Suppressor macrophage (primary cell): ENCODE data around the gene VWA3B.
"Not testable (repeated sequence)": the region's sequence is repeated elsewhere in the genome, so short reads cannot be mapped to it uniquely, and the experiment has no call there.

Experiments used
- DNase-seq, 4 experiments: peaks; one replicate each; pipeline ENCODE4 v3.0.0-alpha.2; 2020 to 2022

VWA3B gene

DNA sequence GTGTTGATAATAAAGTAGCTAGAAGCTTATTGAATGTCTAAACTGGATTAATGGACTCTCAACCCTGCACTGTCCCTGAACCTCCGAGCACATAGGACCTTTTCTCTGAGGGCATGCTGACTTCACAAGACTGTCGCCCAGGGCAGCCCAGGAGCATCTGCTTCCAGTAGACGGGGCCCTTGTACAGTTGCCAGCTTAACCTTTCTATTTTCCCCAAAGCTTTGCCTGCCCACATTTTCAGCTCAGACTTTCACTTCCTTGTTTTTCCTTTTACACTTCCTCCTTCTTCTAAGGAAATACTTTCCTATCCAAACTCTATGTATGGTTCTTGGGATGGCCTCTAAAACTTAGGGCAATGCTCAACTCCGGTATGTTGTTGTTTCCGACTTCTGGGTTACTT, 1.3 kb downstream of the VWA3B start:
- peak; percentile 80 to 92 (median 88) for DNase-seq

- peak in 2 of 4 experiments; percentile 39 to 41 for DNase-seq
Observed at GRCh38 chr2:98089941-98090340, 3.0 kb downstream of the VWA3B start.

DNA sequence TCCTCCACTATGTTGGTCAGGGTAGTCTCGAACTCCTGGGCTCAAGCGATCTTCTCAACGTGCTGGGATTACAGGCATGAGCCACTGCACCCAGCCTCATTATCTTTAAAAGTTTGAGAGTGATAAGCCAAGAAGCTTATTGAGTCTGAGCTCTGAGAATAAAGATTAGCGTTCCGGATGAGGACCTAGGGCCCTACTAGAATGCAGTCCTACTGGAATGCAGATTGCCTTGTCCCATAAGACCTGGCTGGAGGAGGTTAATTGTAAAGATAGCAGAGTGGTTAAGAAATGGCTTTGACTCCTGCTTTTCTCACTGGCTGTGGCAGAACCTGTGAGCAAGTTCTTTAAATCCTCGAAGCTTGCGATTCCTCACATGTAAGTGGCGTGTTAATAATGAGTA, 4.0 kb downstream of the VWA3B start:
- DNase-seq = no peak

DNA sequence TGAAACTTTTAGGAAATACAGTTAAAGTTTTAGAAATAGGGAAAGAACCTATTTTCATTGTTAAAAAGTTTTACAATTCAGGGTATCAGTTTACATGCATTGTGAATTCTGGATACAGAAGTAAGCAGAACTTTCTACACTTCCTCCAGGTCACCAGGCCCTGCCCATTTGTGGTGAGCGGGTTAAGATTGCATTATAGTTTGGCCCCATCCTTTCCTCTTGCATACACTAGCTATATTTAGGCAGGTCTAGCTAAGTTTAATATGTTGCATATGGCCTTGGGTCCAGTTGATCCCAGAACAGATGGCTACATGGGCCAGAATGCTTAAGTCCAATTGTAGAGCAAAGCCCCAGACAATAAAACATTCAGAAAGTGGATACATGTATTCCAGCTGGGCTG, 4.8 kb downstream of the VWA3B start:
- peak; percentile 47 to 73 (median 64) for DNase-seq

GRCh38 chr2:98093146-98093545, 6.2 kb downstream of the VWA3B start:
- no peak for DNase-seq

GRCh38 chr2:98093611-98094010, 6.6 kb downstream of the VWA3B start:
- no peak for DNase-seq

DNA sequence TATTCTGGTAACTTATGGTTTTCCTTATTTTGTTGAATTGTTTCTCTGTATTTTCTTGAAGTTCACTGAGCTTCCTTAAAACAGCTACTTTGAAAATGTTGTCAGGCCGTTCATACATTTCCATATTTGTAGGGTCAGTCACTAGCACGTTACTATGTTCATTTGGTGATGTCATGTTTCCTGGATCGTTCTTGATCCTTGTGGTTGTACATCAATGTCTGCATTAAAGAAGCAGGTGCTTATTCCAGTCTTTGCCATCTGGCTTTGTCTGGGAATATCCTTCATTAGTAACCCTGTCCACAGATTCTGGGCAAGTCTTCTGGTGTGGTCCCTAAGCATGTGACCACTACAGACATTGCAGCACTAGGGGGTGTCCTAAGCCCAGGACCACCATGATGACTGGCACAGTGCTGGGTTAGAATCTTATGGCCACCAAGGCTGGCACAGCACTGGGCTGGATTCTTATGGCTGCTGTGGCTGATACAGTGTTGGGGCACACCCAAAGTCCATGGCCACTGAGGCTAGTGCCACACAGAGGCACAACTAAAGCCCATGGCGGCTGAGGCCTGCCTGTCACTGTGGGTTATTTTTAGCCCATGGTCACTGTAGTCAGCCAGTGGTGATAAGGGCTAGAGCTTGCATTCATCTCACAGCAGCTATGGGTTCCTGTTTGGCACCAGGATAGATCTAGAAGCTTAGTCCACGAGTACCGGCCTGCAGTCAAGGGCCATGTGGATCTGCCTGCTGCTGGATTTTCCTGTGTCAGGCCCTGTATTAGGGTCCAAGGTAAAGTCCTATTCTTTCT, 13.2 kb downstream of the VWA3B start:
- DNase-seq = no peak

- DNase-seq = not testable (repeated sequence)
Observed at GRCh38 chr2:98102315-98102714, 15.3 kb downstream of the VWA3B start.

DNA sequence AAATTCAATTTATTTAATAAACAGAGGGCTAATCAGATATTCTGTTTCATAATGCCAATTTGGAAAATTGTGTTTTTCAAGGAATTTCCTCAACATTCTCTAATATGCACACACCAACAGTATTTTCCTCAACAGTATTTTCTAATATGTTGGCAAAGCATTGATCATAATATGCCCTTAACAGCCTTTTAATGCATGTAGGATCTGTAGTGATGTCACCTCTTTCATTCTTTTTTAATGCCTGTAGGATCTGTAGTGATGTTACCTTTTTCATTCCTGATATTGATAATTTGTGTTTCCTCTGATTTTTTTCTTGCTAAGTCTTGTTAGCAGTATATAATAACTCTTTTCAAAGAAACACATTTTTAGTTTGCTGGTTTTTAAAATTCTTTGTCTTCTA, 15.9 kb downstream of the VWA3B start:
- DNase-seq = no peak

DNA sequence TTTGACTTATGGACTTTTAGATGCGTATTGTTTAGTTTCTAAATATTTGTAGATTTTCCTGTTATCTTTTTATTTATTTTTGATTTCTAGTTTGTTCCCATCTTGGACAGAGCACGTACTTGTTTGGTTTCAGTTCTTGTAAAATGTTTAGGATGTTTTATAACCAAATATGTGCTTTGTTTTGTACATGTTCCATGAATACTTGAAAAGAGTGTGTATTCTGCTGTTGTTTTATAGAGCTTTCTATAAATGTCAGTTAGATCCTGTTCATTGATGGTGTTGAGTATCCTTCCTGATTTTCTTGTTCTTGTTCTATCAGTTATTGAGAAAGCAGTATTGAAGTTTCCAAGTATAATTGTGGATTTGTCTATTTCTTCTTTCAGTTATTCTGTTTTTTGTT, 21.1 kb downstream of the VWA3B start:
- no peak for DNase-seq

DNA sequence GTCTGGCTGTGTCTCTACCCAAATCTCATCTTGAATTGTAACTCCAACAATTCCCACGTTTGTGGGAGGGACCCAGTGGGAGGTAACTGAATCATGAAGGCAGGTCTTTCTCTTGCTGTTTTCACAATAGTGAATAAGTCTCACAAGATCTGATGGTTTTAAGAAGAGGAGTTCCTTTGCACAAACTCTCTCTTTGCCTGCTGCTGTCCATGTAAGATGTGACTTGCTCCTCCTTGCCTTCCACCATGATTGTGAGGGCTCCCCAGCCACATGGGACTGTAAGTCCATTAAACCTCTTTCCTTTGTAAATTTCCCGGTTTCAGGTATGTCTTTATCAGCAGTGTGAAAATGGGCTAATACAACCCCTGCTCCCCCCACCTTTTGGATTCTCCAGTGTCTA, 23.8 kb downstream of the VWA3B start:
- no peak for DNase-seq

DNA sequence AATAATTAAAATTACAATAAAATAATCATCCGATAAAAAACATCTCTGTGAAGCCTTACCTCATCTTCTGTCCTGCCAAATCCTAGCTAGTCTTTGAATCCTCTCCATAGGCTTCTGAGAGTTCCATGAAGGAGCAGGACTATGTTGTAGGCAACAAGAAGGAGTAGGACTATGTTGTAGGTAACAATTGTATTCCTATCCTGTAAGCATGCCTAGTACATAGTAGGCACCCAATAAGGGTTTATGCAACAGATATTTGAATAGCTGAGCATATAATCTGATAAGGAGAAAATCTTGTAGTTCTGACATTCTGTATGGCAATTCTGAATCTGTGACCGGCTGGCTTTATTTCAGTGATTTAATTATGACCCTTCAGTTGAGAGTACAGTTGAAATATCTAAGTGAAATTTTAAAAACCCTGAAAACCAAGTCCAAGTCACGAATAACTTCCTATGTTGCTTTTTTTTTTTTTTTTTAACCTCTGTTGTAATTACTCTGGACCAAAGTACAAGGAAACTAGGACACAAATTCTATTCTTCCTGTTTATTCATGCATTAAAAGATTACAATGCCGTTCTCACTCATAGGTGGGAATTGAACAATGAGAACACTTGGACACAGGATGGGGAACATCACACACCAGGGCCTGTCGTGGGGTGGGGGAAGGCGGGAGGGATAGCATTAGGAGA, 27.8 kb downstream of the VWA3B start:
- no peak for DNase-seq

- DNase-seq = no peak
Observed at GRCh38 chr2:98118161-98118560, 31.2 kb downstream of the VWA3B start.

DNA sequence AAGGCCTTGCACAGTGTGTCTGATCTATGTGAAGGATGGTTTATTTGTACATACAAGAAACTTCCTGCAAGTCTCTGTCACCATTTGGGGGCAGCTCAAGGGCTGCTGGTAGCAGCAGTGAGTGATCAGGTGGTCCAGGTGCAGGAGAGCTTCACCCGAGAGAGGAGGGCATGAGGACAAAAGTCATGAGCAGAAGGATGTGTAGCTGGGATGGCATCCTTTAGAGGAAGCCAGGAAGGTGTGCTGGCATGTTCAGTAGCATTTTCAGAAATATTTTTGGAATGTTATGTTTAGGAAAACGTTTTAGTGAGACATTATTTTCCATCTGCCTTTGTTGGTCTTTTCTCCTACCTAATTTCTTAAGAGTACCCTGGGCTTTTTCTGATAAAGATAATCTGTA, 31.9 kb downstream of the VWA3B start:
- DNase-seq = no peak

- DNase-seq = no peak
Observed at GRCh38 chr2:98121149-98121548, 34.2 kb downstream of the VWA3B start.

DNA sequence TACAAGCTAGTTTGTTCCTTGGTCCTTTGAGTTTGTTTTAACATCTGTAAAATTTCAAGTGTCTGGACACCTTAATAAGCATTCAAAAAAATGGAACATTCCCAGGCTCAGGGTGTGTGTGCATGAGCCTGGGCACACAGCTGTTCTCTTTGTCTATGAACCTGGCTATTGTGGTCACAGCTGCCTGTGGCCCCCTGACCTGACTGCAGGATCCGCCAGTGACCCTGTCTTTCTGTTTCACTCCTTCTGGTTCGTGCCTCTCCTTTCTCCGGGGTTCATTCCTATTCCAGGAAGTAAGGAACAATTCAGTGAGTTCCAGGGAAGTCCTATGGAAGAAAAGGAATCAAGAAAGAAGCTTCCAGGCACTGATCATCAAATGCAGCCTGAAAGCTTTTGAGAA, 35.6 kb downstream of the VWA3B start:
- no peak for DNase-seq

GRCh38 chr2:98123286-98123685, 36.3 kb downstream of the VWA3B start:
- DNase-seq = peak; percentile 68 to 87 (median 82)

- DNase-seq = no peak
Observed at GRCh38 chr2:98126061-98126460, 39.1 kb downstream of the VWA3B start.

DNA sequence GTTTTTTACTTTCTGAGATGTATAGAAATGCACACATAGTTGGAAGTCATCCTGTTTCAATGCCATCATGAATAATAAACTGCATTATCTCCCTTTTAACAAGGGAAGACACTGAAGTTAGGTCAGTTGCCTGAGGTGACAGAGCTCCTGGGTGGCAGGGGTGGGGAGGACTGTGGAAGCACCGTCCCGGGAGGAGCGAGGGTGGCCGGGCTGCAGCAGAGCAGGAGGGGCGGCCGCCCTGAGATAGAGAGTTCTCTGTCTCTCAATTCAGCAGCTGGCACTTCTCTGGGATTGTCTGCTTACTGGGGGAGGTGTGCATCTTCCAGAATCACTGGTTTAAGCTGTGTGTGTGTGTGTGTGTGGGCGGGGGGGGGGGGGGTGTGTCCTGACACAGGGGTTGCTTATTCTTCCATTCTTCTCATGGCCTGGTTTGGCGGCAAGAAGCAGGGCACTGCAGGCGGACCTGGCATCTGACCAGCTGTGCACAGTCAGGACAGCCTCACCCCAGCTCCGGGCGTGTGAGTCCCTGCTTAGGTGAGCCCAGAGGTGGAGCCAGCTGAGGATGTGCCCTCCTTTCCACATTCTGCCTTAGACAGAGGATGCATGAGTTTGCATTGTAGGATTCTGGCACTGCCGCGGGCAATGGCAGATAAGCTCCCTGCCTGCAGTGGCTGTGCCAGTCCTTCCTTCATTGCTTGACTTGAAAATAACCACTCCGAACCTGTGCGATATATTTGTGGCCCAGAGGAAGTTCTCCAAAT, 40.4 kb downstream of the VWA3B start:
- DNase-seq = no peak

DNA sequence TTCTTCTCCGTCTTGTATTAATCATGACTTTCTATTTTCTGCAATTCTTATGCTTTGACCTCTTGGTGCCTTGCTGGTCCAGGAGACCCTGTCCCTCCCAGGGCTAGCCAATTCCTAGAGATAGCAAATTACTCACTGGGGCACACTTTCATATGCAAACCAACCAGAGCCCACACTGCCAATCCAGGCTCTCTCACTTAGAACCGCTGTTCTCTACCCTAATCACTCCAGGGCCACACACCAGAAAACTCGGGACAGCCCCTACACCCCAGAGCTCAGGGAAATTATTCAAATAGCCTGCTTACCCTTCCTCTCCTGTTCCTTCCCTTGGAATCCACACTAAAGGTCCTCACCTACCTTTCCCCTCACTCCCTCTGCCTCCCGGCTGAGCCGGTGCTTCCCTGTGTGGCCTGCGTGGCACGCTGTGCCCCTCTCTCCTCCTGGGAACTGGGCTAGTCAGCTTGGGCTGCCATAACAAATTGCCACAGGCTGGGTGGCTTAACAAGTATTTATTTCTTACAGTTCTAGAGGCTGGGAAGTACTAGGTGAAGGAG, 41.7 kb downstream of the VWA3B start:
- DNase-seq = no peak

GRCh38 chr2:98130073-98130472, 43.1 kb downstream of the VWA3B start:
- not testable (repeated sequence) for DNase-seq

GRCh38 chr2:98134172-98135005, 47.4 kb downstream of the VWA3B start:
- DNase-seq = peak; percentile 86 to 95 (median 91)
